Natural killer cell (primary cell): Measurements from ENCODE around the gene COQ8B. TPM values are rescaled to one million over a fixed set of nuclear protein-coding genes. Genes with fewer than 3 reads are reported as not detected.

Experiments used
- ATAC-seq, 3 donors: fragments of 150-1000 bp in 2 of 3; fragments of 200-7000 bp in 1 of 3; cut with Tn5 transposase; 1 replicate in 1 of 3; 2 replicates in 2 of 3; pipeline ENCODE4 v1.10.0; 2021; ENCODE audit warnings: mild to moderate bottlenecking in 2 of 3, moderate library complexity in 2 of 3
- DNase-seq, 2 donors: peaks; one replicate each; pipeline versions ENCODE4 v3.0.0 to v3.0.0-alpha.2; 2013 to 2021; ENCODE audit warnings: mixed read lengths in 1 of 2
- H3K27ac ChIP-seq: one replicate; pipeline ENCODE4 v1.5.1; 2013; ENCODE audit warnings: mild to moderate bottlenecking, low read length
- H3K27me3 ChIP-seq: one replicate; pipeline ENCODE4 v1.6.1; 2013; ENCODE audit warnings: low read length; ENCODE audit not compliant: control insufficient read depth, insufficient read depth
- H3K36me3 ChIP-seq: one replicate; pipeline ENCODE4 v1.6.1; 2013; ENCODE audit warnings: low read length; ENCODE audit not compliant: control insufficient read depth, insufficient read depth
- H3K4me1 ChIP-seq: one replicate; pipeline ENCODE4 v1.6.1; 2013; ENCODE audit warnings: low read length; ENCODE audit not compliant: control insufficient read depth, insufficient read depth
- H3K4me3 ChIP-seq: one replicate; pipeline ENCODE4 v1.5.1; 2013; ENCODE audit warnings: low read length
- H3K9me3 ChIP-seq: one replicate; pipeline ENCODE4 v1.6.1; 2013; ENCODE audit warnings: low read length; ENCODE audit not compliant: control insufficient read depth, insufficient read depth
- H3K27ac Mint-ChIP-seq, 2 donors: one replicate each; pipeline ENCODE4 v1.8.0; 2022; ENCODE audit warnings: mild to moderate bottlenecking in 2 of 2, mixed read lengths in 2 of 2, moderate library complexity in 1 of 2
- H3K27me3 Mint-ChIP-seq, 2 donors: one replicate each; pipeline ENCODE4 v1.8.0; 2022; ENCODE audit warnings: low read depth in 2 of 2, mixed read lengths in 2 of 2
- H3K36me3 Mint-ChIP-seq: one replicate; pipeline ENCODE4 v1.8.0; 2022; ENCODE audit warnings: mixed read lengths
- H3K4me1 Mint-ChIP-seq, 2 donors: one replicate each; pipeline ENCODE4 v1.8.0; 2022; ENCODE audit warnings: mixed read lengths in 2 of 2
- H3K4me3 Mint-ChIP-seq: one replicate; pipeline ENCODE4 v1.8.0; 2022; ENCODE audit warnings: mild to moderate bottlenecking, moderate library complexity, mixed read lengths
- H3K9me3 Mint-ChIP-seq, 2 donors: one replicate each; pipeline ENCODE4 v1.8.0; 2022; ENCODE audit warnings: mixed read lengths in 2 of 2
- WGBS: methylation state at CpG from one replicate; pipeline ENCODE4 v1.1.7; 2013; ENCODE audit warnings: missing lambda C conversion rate; ENCODE audit not compliant: insufficient coverage; 5-methylcytosine and 5-hydroxymethylcytosine counted together
- intact Hi-C: fragments of 100-400 bp; cut with micrococcal nuclease; formaldehyde crosslinking; loops from one replicate; pipeline ENCODE4 v1.14.2; 2022
- total RNA-seq, 4 donors: library from RNA; stranded (reverse); fragments of 120-200 nt in 1 of 4; gene quantifications; one replicate each; pipeline versions ENCODE4 v1.2.3 to v1.2.4, GENCODE V29; 2013 to 2022
- TF ChIP-seq, protein P1 (sequence below): fragments of 200-600 bp; IDR thresholded peaks from one replicate; pipeline ENCODE4 v1.8.0; 2022; ENCODE audit warnings: antibody characterized with exemption

The COQ8B gene
- total RNA-seq, 3 donors from 2014 or later (not counting 1 experiment from before 2014, with no cell fraction given), result 31.8 to 46.7 (median 39.6) TPM

DNA sequence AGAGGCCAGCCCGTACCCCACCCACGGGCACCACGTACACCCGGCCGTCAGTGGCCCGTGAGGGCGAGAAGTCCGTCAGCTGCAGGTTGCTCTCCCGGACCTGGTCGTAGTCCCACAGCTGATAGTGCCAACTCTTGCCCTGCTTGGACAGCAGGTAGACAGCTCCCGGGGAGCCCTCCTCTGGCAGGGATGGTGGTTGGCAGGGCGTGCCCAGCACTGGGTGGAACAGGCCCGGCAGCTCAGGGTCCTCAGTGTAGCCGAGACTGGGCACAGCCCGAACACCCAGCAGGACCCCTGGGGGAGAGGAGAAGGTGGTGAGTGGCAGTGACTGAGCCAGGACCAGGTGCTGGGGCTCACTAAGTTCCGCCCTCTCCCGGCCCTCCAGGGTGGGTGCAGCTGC is 25.8 kb upstream of the COQ8B start:
- no peak for ATAC-seq
- no peaks in the 10 kb centered on the region for H3K9me3 Mint-ChIP-seq
- H3K4me3 ChIP-seq, result no peak overlapping the region
- no peaks in the 10 kb centered on the region for H3K4me1 ChIP-seq
- intact Hi-C loops, result no loop called here
- no peaks in the 10 kb centered on the region for H3K27me3 Mint-ChIP-seq
- no peaks in the 10 kb centered on the region for H3K4me1 Mint-ChIP-seq
- H3K36me3 ChIP-seq, result peaks cover 11% of the 10 kb centered on the region
- no peaks in the 10 kb centered on the region for H3K9me3 ChIP-seq
- no peak for DNase-seq
- no peak overlapping the region for H3K27ac ChIP-seq
- no peak overlapping the region for H3K27ac Mint-ChIP-seq
- H3K4me3 Mint-ChIP-seq, result no peak overlapping the region
- TF ChIP-seq, protein P1, sequence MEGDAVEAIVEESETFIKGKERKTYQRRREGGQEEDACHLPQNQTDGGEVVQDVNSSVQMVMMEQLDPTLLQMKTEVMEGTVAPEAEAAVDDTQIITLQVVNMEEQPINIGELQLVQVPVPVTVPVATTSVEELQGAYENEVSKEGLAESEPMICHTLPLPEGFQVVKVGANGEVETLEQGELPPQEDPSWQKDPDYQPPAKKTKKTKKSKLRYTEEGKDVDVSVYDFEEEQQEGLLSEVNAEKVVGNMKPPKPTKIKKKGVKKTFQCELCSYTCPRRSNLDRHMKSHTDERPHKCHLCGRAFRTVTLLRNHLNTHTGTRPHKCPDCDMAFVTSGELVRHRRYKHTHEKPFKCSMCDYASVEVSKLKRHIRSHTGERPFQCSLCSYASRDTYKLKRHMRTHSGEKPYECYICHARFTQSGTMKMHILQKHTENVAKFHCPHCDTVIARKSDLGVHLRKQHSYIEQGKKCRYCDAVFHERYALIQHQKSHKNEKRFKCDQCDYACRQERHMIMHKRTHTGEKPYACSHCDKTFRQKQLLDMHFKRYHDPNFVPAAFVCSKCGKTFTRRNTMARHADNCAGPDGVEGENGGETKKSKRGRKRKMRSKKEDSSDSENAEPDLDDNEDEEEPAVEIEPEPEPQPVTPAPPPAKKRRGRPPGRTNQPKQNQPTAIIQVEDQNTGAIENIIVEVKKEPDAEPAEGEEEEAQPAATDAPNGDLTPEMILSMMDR, result no peak
- no peaks in the 10 kb centered on the region for H3K36me3 Mint-ChIP-seq
- no peaks in the 10 kb centered on the region for H3K27me3 ChIP-seq
- 93% methylated on average over 17 of the region's 17 CpGs for WGBS

DNA sequence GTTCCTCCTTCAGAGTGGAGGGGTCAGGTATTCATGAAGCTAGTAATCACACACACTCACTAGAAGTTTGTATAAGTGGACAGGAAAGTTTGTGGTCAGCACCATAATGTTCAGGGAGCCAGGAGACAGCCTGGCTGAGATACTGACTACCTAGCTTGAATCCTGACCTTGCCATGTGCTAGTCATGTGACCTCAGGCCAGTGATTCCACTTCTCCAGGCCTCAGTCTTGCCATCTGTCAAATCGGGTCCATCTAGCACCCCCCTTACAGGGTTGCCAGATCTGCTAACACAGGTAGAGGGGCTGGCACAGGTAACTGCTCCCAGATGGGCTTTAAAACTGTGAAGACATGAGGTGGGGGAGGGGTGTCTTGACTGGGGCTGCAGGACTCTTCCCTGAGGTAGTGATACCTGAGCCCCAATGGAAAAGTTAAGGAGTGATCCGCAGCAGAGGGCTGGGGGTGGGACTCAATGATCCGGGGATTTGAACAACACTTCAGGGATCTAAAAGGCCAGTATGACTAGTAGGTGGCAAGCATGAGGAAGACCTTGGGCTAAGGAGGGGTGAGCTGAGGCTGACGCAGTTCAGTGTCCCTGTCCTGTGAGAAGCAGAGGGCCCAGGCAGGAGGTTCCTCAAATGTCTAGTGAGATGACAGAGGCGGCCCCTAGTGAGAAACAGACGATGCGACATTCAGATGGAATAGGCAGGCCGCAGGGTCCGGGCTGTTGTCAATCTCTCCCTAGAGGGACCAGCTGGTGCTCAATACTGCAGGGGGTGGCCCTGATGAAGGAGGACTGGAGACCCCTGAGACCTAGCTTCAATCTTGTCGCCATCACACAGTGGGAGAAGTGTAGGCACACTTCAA is 25.1 kb upstream of the COQ8B start:
- Mint-ChIP-seq H3K9me3 (no peaks in the 10 kb centered on the region), H3K36me3 (no peaks in the 10 kb centered on the region), H3K27me3 (no peaks in the 10 kb centered on the region), H3K27ac (no peak overlapping the region), H3K4me3 (no peak overlapping the region), H3K4me1 (no peaks in the 10 kb centered on the region)
- no peaks in the 10 kb centered on the region for H3K27me3 ChIP-seq
- ATAC-seq, result no peak
- H3K4me1 ChIP-seq, result no peaks in the 10 kb centered on the region
- H3K27ac ChIP-seq, result no peak overlapping the region
- TF ChIP-seq, protein P1, result no peak
- DNase-seq, result no peak
- no peaks in the 10 kb centered on the region for H3K9me3 ChIP-seq
- intact Hi-C loops, result no loop called here
- WGBS, result 88% methylated on average over 10 of the region's 10 CpGs
- H3K4me3 ChIP-seq, result no peak overlapping the region
- H3K36me3 ChIP-seq, result peaks cover 18% of the 10 kb centered on the region

DNA sequence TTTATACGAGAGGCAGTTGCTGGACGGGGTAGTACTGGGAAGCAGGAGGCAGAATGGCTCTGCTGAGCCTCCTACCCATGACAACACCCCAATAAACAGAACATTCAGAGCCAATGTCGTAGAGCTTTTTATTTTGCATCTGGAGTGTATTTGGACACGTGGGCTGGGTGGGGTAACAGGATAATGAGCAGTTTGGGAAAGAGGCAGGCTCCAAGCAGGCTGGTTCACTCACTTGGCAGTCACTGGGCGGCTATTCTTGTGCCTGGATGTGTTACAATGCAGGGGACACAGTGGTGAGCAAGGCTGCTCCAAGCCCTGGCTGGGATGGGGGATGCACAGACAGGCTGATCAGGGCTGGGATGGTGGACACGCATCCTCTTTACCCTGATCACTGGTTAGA is 24.1 kb upstream of the COQ8B start:
- H3K27me3 ChIP-seq, result no peaks in the 10 kb centered on the region
- H3K9me3 ChIP-seq, result no peaks in the 10 kb centered on the region
- Mint-ChIP-seq H3K9me3 (no peaks in the 10 kb centered on the region), H3K27me3 (no peaks in the 10 kb centered on the region), H3K4me1 (no peaks in the 10 kb centered on the region), H3K4me3 (no peak overlapping the region), H3K27ac (no peak overlapping the region), H3K36me3 (no peaks in the 10 kb centered on the region)
- no peak for ATAC-seq
- intact Hi-C loops, result no loop called here
- H3K27ac ChIP-seq, result no peak overlapping the region
- 91% methylated on average over 6 of the region's 6 CpGs for WGBS
- H3K4me3 ChIP-seq, result no peak overlapping the region
- TF ChIP-seq, protein P1, result no peak
- H3K36me3 ChIP-seq, result peaks cover 19% of the 10 kb centered on the region
- H3K4me1 ChIP-seq, result no peaks in the 10 kb centered on the region
- no peak for DNase-seq
